Activated CD8-positive, alpha-beta T cell treated with anti-CD3 and anti-CD28 coated beads, Interleukin-2, amount 10 ng/mL, durations not matched to agents 7 days and 5 days (primary cell): ENCODE measurements around the gene INHBE. TPM values are rescaled to one million over a fixed set of nuclear protein-coding genes. Genes with fewer than 3 reads are reported as not detected.
A peak's percentile ranks its signal among the peaks of the same experiment; 100 is the strongest.

Experiments
- ATAC-seq: fragments of 150-1000 bp; cut with Tn5 transposase; one replicate; pipeline ENCODE4 v1.10.0; 2021; ENCODE audit warnings: moderate library complexity
- CTCF ChIA-PET: fragments of 350-600 bp; sonication (Branson Sonifier 250); formaldehyde crosslinking; loops from one replicate; lab custom pipeline; 2021; ENCODE audit warnings: antibody characterized with exemption; lab: Charles Lee
- POLR2A ChIA-PET: fragments of 350-600 bp; sonication (Branson Sonifier 250); formaldehyde crosslinking; loops from one replicate; lab custom pipeline; 2021; ENCODE audit warnings: antibody characterized with exemption; lab: Charles Lee
- DNase-seq: peaks from one replicate; pipeline ENCODE4 v3.0.0-alpha.2; 2020
- H3K27ac Mint-ChIP-seq: one replicate; pipeline ENCODE4 v1.8.0; 2021; ENCODE audit warnings: mild to moderate bottlenecking, mixed read lengths
- H3K27me3 Mint-ChIP-seq: one replicate; pipeline ENCODE4 v1.8.0; 2021; ENCODE audit warnings: low read depth, mixed read lengths
- H3K36me3 Mint-ChIP-seq: one replicate; pipeline ENCODE4 v1.8.0; 2021; ENCODE audit warnings: low read depth, mixed read lengths
- H3K4me1 Mint-ChIP-seq: one replicate; pipeline ENCODE4 v1.8.0; 2021; ENCODE audit warnings: low read depth, mixed read lengths
- H3K4me3 Mint-ChIP-seq: one replicate; pipeline ENCODE4 v1.8.0; 2021; ENCODE audit warnings: mild to moderate bottlenecking, mixed read lengths
- H3K9me3 Mint-ChIP-seq: one replicate; pipeline ENCODE4 v1.8.0; 2022; ENCODE audit warnings: mixed read lengths; ENCODE audit not compliant: insufficient read depth
- total RNA-seq, 2 experiments: library from RNA; stranded (reverse); gene quantifications; one replicate each; pipeline ENCODE4 v1.2.3, GENCODE V29; 2021

The INHBE gene
- total RNA-seq, 2 experiments from 2014 or later, result not detected

- H3K36me3 Mint-ChIP-seq, result peaks cover 64% of the 10 kb centered on the region
- no peak overlapping the region for H3K4me3 Mint-ChIP-seq
- H3K4me1 Mint-ChIP-seq, result peaks cover 41% of the 10 kb centered on the region
- no peak for DNase-seq
- no peaks in the 10 kb centered on the region for H3K9me3 Mint-ChIP-seq
- no peak for ATAC-seq
- ChIA-PET CTCF (interaction anchor here (3.0 to 5.2 kb wide), 2 partner anchors 11 kb away, joined by 8 to 23 read pairs; partner anchors contain the start of genes ARHGAP9 and GLI1), POLR2A (interaction anchor here (1.1 to 1.4 kb wide), 2 partner anchors 9 to 11 kb away, joined by 4 to 7 read pairs; no protein-coding TSS in a partner anchor)
- H3K27ac Mint-ChIP-seq, result no peak overlapping the region
- H3K27me3 Mint-ChIP-seq, result no peaks in the 10 kb centered on the region
Measured at GRCh38 chr12:57469296-57470164, 14.4 kb downstream of the INHBE start.

GRCh38 chr12:57470286-57470969, 15.3 kb downstream of the INHBE start:
- ATAC-seq, result no peak
- no peaks in the 10 kb centered on the region for H3K9me3 Mint-ChIP-seq
- H3K36me3 Mint-ChIP-seq, result peaks cover 69% of the 10 kb centered on the region
- H3K27ac Mint-ChIP-seq, result no peak overlapping the region
- ChIA-PET CTCF (interaction anchor here (3.0 to 5.2 kb wide), 3 partner anchors 8 to 12 kb away, joined by 8 to 24 read pairs (median 23); partner anchors contain the start of genes ARHGAP9 and GLI1), POLR2A (interaction anchor here (1.4 to 2.8 kb wide), 2 partner anchors 8 kb away, joined by 7 to 11 read pairs; no protein-coding TSS in a partner anchor)
- H3K27me3 Mint-ChIP-seq, result no peaks in the 10 kb centered on the region
- H3K4me3 Mint-ChIP-seq, result no peak overlapping the region
- no peak for DNase-seq
- peaks cover 44% of the 10 kb centered on the region for H3K4me1 Mint-ChIP-seq

GRCh38 chr12:57470970-57471656, 16.0 kb downstream of the INHBE start:
- DNase-seq (no peak), ATAC-seq (no peak)
- H3K4me3 Mint-ChIP-seq, result no peak overlapping the region
- H3K4me1 Mint-ChIP-seq, result peaks cover 47% of the 10 kb centered on the region
- H3K9me3 Mint-ChIP-seq, result no peaks in the 10 kb centered on the region
- POLR2A ChIA-PET, result interaction anchor here (0.5 to 2.8 kb wide), 2 partner anchors 9 to 359 kb away, joined by 3 to 11 read pairs; no protein-coding TSS in a partner anchor
- CTCF ChIA-PET, result interaction anchor here (3.0 to 5.2 kb wide), 3 partner anchors 9 to 12 kb away, joined by 8 to 24 read pairs (median 23); partner anchors contain the start of genes ARHGAP9 and GLI1
- peaks cover 75% of the 10 kb centered on the region for H3K36me3 Mint-ChIP-seq
- no peaks in the 10 kb centered on the region for H3K27me3 Mint-ChIP-seq
- H3K27ac Mint-ChIP-seq, result no peak overlapping the region

- CTCF ChIA-PET, result interaction anchor here (3.0 to 5.2 kb wide), 3 partner anchors 9 to 13 kb away, joined by 8 to 24 read pairs (median 23); partner anchors contain the start of genes ARHGAP9 and GLI1
- Mint-ChIP-seq H3K27me3 (no peaks in the 10 kb centered on the region), H3K36me3 (peaks cover 81% of the 10 kb centered on the region), H3K9me3 (no peaks in the 10 kb centered on the region), H3K4me1 (peaks cover 51% of the 10 kb centered on the region), H3K27ac (no peak overlapping the region), H3K4me3 (no peak overlapping the region)
- POLR2A ChIA-PET, result interaction anchor here (2.8 kb wide), 1 partner anchor 10 kb away, joined by 11 read pairs; no protein-coding TSS in a partner anchor
- ATAC-seq (no peak), DNase-seq (no peak)
Measured at GRCh38 chr12:57471661-57472060, 16.6 kb downstream of the INHBE start.

- ChIA-PET CTCF (interaction anchor here (3.0 to 5.2 kb wide), 3 partner anchors 8 to 14 kb away, joined by 8 to 24 read pairs (median 23); partner anchors contain the start of genes ARHGAP9 and GLI1), POLR2A (interaction anchor here (2.8 kb wide), 1 partner anchor 10 kb away, joined by 11 read pairs; no protein-coding TSS in a partner anchor)
- Mint-ChIP-seq H3K36me3 (peaks cover 82% of the 10 kb centered on the region), H3K4me1 (peaks cover 50% of the 10 kb centered on the region), H3K9me3 (no peaks in the 10 kb centered on the region), H3K27me3 (no peaks in the 10 kb centered on the region), H3K27ac (no peak overlapping the region), H3K4me3 (no peak overlapping the region)
- ATAC-seq, result no peak
- no peak for DNase-seq
Measured at GRCh38 chr12:57472391-57472790, 17.3 kb downstream of the INHBE start.

GRCh38 chr12:57473392-57473791, 18.3 kb downstream of the INHBE start:
- ATAC-seq (no peak), DNase-seq (no peak)
- Mint-ChIP-seq H3K27ac (peak overlapping the region; percentile 7), H3K4me1 (peaks cover 59% of the 10 kb centered on the region), H3K4me3 (no peak overlapping the region), H3K9me3 (no peaks in the 10 kb centered on the region), H3K27me3 (no peaks in the 10 kb centered on the region), H3K36me3 (peaks cover 80% of the 10 kb centered on the region)
- ChIA-PET POLR2A (interaction anchor here (0.8 to 1.4 kb wide), 2 partner anchors 15 to 47 kb away, joined by 3 to 6 read pairs; partner anchors contain the start of gene DDIT3), CTCF (interaction anchor here (0.9 to 4.6 kb wide), 3 partner anchors 11 to 15 kb away, joined by 3 to 48 read pairs (median 24); partner anchors contain the start of gene GLI1)

DNA sequence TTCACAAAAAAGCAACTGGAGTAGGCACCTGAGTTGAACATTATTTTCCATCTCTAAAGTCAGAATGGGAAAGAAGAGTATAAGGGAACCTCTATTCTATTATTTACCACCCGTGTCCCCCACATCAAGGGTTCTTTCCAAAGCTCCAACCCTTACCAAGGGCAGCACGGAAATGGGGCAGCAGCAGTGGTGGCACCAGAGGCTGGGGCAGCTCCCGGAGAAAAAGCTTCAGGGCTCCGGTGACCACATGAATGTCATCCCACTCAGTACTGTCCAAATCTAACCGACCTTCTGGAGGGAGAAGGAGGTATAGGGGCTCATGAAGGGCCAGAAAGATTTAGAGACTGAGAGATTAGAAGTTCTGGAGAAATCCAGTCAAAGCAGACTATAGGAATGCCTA, 18.8 kb downstream of the INHBE start:
- H3K4me1 Mint-ChIP-seq, result peaks cover 64% of the 10 kb centered on the region
- no peak for DNase-seq
- no peak overlapping the region for H3K27ac Mint-ChIP-seq
- no peaks in the 10 kb centered on the region for H3K27me3 Mint-ChIP-seq
- H3K36me3 Mint-ChIP-seq, result peaks cover 83% of the 10 kb centered on the region
- no peaks in the 10 kb centered on the region for H3K9me3 Mint-ChIP-seq
- no peak for ATAC-seq
- POLR2A ChIA-PET, result interaction anchor here (0.8 to 1.4 kb wide), 2 partner anchors 15 to 46 kb away, joined by 3 to 6 read pairs; partner anchors contain the start of gene DDIT3
- H3K4me3 Mint-ChIP-seq, result peak overlapping the region; percentile 48
- CTCF ChIA-PET, result interaction anchor here (0.9 to 4.6 kb wide), 3 partner anchors 12 to 15 kb away, joined by 3 to 48 read pairs (median 24); partner anchors contain the start of gene GLI1

- DNase-seq (no peak), ATAC-seq (no peak)
- peaks cover 78% of the 10 kb centered on the region for H3K36me3 Mint-ChIP-seq
- H3K4me3 Mint-ChIP-seq, result peak overlapping the region; percentile 48
- peaks cover 69% of the 10 kb centered on the region for H3K4me1 Mint-ChIP-seq
- no peaks in the 10 kb centered on the region for H3K27me3 Mint-ChIP-seq
- no peaks in the 10 kb centered on the region for H3K9me3 Mint-ChIP-seq
- CTCF ChIA-PET, result interaction anchor here (4.1 to 4.6 kb wide), 2 partner anchors 12 to 16 kb away, joined by 24 to 48 read pairs; partner anchors contain the start of gene GLI1
- peak overlapping the region; percentile 14 for H3K27ac Mint-ChIP-seq
- POLR2A ChIA-PET, result interaction anchor here (1.1 to 8.0 kb wide), 3 partner anchors 9 to 46 kb away, joined by 3 to 74 read pairs (median 6); partner anchors contain the start of genes DDIT3 and GLI1
Measured at GRCh38 chr12:57474430-57474829, 19.3 kb downstream of the INHBE start.

GRCh38 chr12:57474862-57475261, 19.8 kb downstream of the INHBE start:
- Mint-ChIP-seq H3K4me3 (peak overlapping the region; percentile 48), H3K27ac (peak overlapping the region; percentile 14), H3K27me3 (no peaks in the 10 kb centered on the region), H3K9me3 (no peaks in the 10 kb centered on the region), H3K36me3 (peaks cover 74% of the 10 kb centered on the region), H3K4me1 (peaks cover 69% of the 10 kb centered on the region)
- ATAC-seq (no peak), DNase-seq (no peak)
- CTCF ChIA-PET, result interaction anchor here (4.1 to 4.6 kb wide), 2 partner anchors 12 to 16 kb away, joined by 24 to 48 read pairs; partner anchors contain the start of gene GLI1
- POLR2A ChIA-PET, result interaction anchor here (1.1 to 8.0 kb wide), 3 partner anchors 9 to 45 kb away, joined by 3 to 74 read pairs (median 6); partner anchors contain the start of genes DDIT3 and GLI1
